Sciatic nerve (tissue), 2 donors: ENCODE measurements around the gene PCDH12. TPM values are rescaled to one million over a fixed set of nuclear protein-coding genes. Genes with fewer than 3 reads are reported as not detected.
"Not testable (repeated sequence)": the region's sequence is repeated elsewhere in the genome, so short reads cannot be mapped to it uniquely, and the experiment has no call there.

Experiments used
- ATAC-seq: fragments of 200-7000 bp; cut with Tn5 transposase; one replicate; pipeline ENCODE4 v1.9.1; 2020; ENCODE audit warnings: mild to moderate bottlenecking, moderate library complexity
- DNase-seq: peaks from one replicate; pipeline ENCODE4 v3.0.0-alpha.2; 2020; ENCODE audit warnings: low spot score
- intact Hi-C: fragments of 100-400 bp; cut with DNase I; formaldehyde crosslinking; loops from one replicate; pipeline ENCODE4 v1.14.2; 2022
- total RNA-seq: library from RNA; stranded (reverse); fragmentation: NEBNext Ultra II Directional; extraction: Animal tissue kit (Norgen Biotek cat#: 25700); gene quantifications from one replicate; pipeline ENCODE4 v1.2.1, GENCODE V29; 2021
- donor health status: DM: no; HTN: no; CAD: no.
- donor health status: DM: no; HTN: no; CAD: no.

The PCDH12 gene
- total RNA-seq, 1 donor from 2014 or later = 7.0 TPM

GRCh38 chr5:141945511-141946051, 12.4 kb downstream of the PCDH12 start:
- peak; percentile 49 for ATAC-seq

GRCh38 chr5:141944076-141944475, 13.9 kb downstream of the PCDH12 start:
- intact Hi-C loops = no loop called here
- no peak for ATAC-seq
- DNase-seq = no peak

More at GRCh38 chr5:141945511-141946051, 12.4 kb downstream of the PCDH12 start:
- no peak for DNase-seq
- intact Hi-C loops = no loop called here

- DNase-seq (no peak), ATAC-seq (no peak)
- intact Hi-C loops = no loop called here
Measured at GRCh38 chr5:141942185-141942857, 15.7 kb downstream of the PCDH12 start.

GRCh38 chr5:141941779-141942178, 16.2 kb downstream of the PCDH12 start:
- intact Hi-C loops = no loop called here
- no peak for ATAC-seq
- DNase-seq = no peak

GRCh38 chr5:141941307-141941706, 16.7 kb downstream of the PCDH12 start:
- intact Hi-C loops = no loop called here
- no peak for DNase-seq
- ATAC-seq = peak; percentile 41

GRCh38 chr5:141940695-141941271, 17.2 kb downstream of the PCDH12 start:
- no peak for DNase-seq
- peak; percentile 60 for ATAC-seq
- intact Hi-C loops = no loop called here

- DNase-seq (no peak), ATAC-seq (no peak)
- intact Hi-C loops = no loop called here
Measured at GRCh38 chr5:141935538-141935937, 22.5 kb downstream of the PCDH12 start.

- ATAC-seq (no peak), DNase-seq (no peak)
- intact Hi-C loops = no loop called here
Measured at GRCh38 chr5:141934099-141934844, 23.7 kb downstream of the PCDH12 start.

- DNase-seq = no peak
- intact Hi-C loops = no loop called here
- ATAC-seq = no peak
Measured at GRCh38 chr5:141933151-141933550, 24.9 kb downstream of the PCDH12 start.

- no peak for DNase-seq
- intact Hi-C loops = no loop called here
- no peak for ATAC-seq
Measured at GRCh38 chr5:141931694-141932093, 26.3 kb downstream of the PCDH12 start.

- intact Hi-C loops = no loop called here
- DNase-seq (no peak), ATAC-seq (no peak)
Measured at GRCh38 chr5:141929398-141930058, 28.5 kb downstream of the PCDH12 start.

- no peak for DNase-seq
- no peak for ATAC-seq
- intact Hi-C loops = no loop called here
Measured at GRCh38 chr5:141928051-141928450, 30.0 kb downstream of the PCDH12 start.

- ATAC-seq = no peak
- no peak for DNase-seq
- intact Hi-C loops = no loop called here
Measured at GRCh38 chr5:141926434-141926833, 31.6 kb downstream of the PCDH12 start.

GRCh38 chr5:141923448-141924313, 34.3 kb downstream of the PCDH12 start, which contains the start of gene DELE1:
Gene DELE1, plus strand, starts transcription at chr5:141923871. Its CDS starts 71 bp downstream, at chr5:141923942.
- intact Hi-C loops = no loop called here
- DNase-seq (peak; percentile 96), ATAC-seq (peak; percentile 99)

GRCh38 chr5:141922827-141923447, 35.1 kb downstream of the PCDH12 start:
- intact Hi-C loops, ATAC-seq, DNase-seq: not testable (repeated sequence)

- DNase-seq (no peak), ATAC-seq (no peak)
- intact Hi-C loops = no loop called here
Measured at GRCh38 chr5:141920771-141921170, 37.2 kb downstream of the PCDH12 start.

- intact Hi-C loops = no loop called here
- DNase-seq (no peak), ATAC-seq (no peak)
Measured at GRCh38 chr5:141919218-141920119, 38.5 kb downstream of the PCDH12 start.
